ENCODE data around the gene C2orf78. TPM values are rescaled to one million over a fixed set of nuclear protein-coding genes. Genes with fewer than 3 reads are reported as not detected.

C2orf78 gene
- polyA plus RNA-seq, 1 donor from 2014 or later, result not detected

Other genes starting within 250 kb of the C2orf78 start
- not detected in 2 replicates for gene NAT8, start 141.8 kb upstream of the C2orf78 start, polyA plus RNA-seq
- 152 and 162 TPM in 2 replicates for gene TPRKB, start 46.8 kb upstream of the C2orf78 start, polyA plus RNA-seq
- gene DUSP11, start 4.1 kb upstream of the C2orf78 start, polyA plus RNA-seq, result 35.2 and 36.0 TPM in 2 replicates
- gene STAMBP, start 44.8 kb downstream of the C2orf78 start, polyA plus RNA-seq, result 62.5 and 69.1 TPM in 2 replicates
- gene ACTG2, start 108.8 kb downstream of the C2orf78 start, polyA plus RNA-seq, result 0.67 and 1.6 TPM in 2 replicates
- 168 and 188 TPM in 2 replicates for gene DGUOK, start 142.7 kb downstream of the C2orf78 start, polyA plus RNA-seq
- gene TET3, start 200.7 kb downstream of the C2orf78 start, polyA plus RNA-seq, result 18.2 and 19.6 TPM in 2 replicates